H9 (cell line): ENCODE results near the gene GSTM3. TPM values are rescaled to one million over a fixed set of nuclear protein-coding genes. Genes with fewer than 3 reads are reported as not detected.

Source experiments
- DNase-seq: peaks from one replicate; pipeline ENCODE4 v3.0.0-alpha.2; 2017
- H2AFZ ChIP-seq: one replicate; pipeline ENCODE4 v1.6.1; 2013; ENCODE audit warnings: mild to moderate bottlenecking, low read length, control low read depth, moderate library complexity
- H2AK5ac ChIP-seq: 2 replicates; pipeline ENCODE4 v1.6.1; 2013; ENCODE audit warnings: low read length, control low read depth, mixed read lengths; ENCODE audit not compliant: insufficient read length
- H2BK120ac ChIP-seq: one replicate; pipeline ENCODE4 v1.6.1; 2013; ENCODE audit warnings: low read depth, mild to moderate bottlenecking, low read length, control low read depth, inconsistent platforms; ENCODE audit not compliant: poor library complexity, severe bottlenecking
- H2BK12ac ChIP-seq: 2 replicates; pipeline ENCODE4 v1.6.1; 2013; ENCODE audit warnings: low read length, control low read depth, mixed read lengths, low read depth; ENCODE audit not compliant: insufficient read length
- H2BK15ac ChIP-seq: 2 replicates; pipeline ENCODE4 v1.6.1; 2013; ENCODE audit warnings: low read depth, low read length, control low read depth
- H2BK20ac ChIP-seq: one replicate; pipeline ENCODE4 v1.6.1; 2013; ENCODE audit warnings: low read depth, mild to moderate bottlenecking, low read length, control low read depth, inconsistent platforms; ENCODE audit not compliant: poor library complexity, severe bottlenecking
- H2BK5ac ChIP-seq: 2 replicates; pipeline ENCODE4 v1.6.1; 2013; ENCODE audit warnings: low read length, control low read depth, mixed read lengths; ENCODE audit not compliant: insufficient read length
- H3K14ac ChIP-seq: 2 replicates; pipeline ENCODE4 v1.6.1; 2013; ENCODE audit warnings: low read length, control low read depth; ENCODE audit not compliant: insufficient read depth
- H3K18ac ChIP-seq: 2 replicates; pipeline ENCODE4 v1.6.1; 2013; ENCODE audit warnings: low read depth, mild to moderate bottlenecking, mixed read lengths, low read length, control low read depth; ENCODE audit not compliant: insufficient read length
- H3K23ac ChIP-seq: 2 replicates; pipeline ENCODE4 v1.6.1; 2013; ENCODE audit warnings: low read length, control low read depth, mixed read lengths, low read depth; ENCODE audit not compliant: insufficient read length
- H3K23me2 ChIP-seq: 2 replicates; pipeline ENCODE4 v1.6.1; 2013; ENCODE audit warnings: low read depth, mild to moderate bottlenecking, mixed read lengths, low read length, control low read depth; ENCODE audit not compliant: insufficient read length, poor library complexity, severe bottlenecking
- H3K27ac ChIP-seq: 2 replicates; pipeline ENCODE4 v1.5.1; 2013; ENCODE audit warnings: low read length, control low read depth, mixed read lengths, low read depth; ENCODE audit not compliant: insufficient read length
- H3K27me3 ChIP-seq: 2 replicates; pipeline ENCODE4 v1.6.1; 2013; ENCODE audit warnings: low read length, control low read depth, inconsistent platforms; ENCODE audit not compliant: insufficient read depth
- H3K4ac ChIP-seq: 2 replicates; pipeline ENCODE4 v1.6.1; 2013; ENCODE audit warnings: low read depth, mild to moderate bottlenecking, control low read depth, inconsistent platforms, low read length, moderate library complexity
- H3K4me1 ChIP-seq: 2 replicates; pipeline ENCODE4 v1.6.1; 2013; ENCODE audit warnings: low read length, control low read depth, inconsistent platforms; ENCODE audit not compliant: insufficient read depth
- H3K4me2 ChIP-seq: 2 replicates; pipeline ENCODE4 v1.6.1; 2013; ENCODE audit warnings: low read length, control low read depth, mixed read lengths; ENCODE audit not compliant: insufficient read length, insufficient read depth
- H3K56ac ChIP-seq: 2 replicates; pipeline ENCODE4 v1.6.1; 2013; ENCODE audit warnings: low read depth, mild to moderate bottlenecking, mixed read lengths, low read length, control low read depth; ENCODE audit not compliant: insufficient read length
- H3K79me1 ChIP-seq: 2 replicates; pipeline ENCODE4 v1.6.1; 2013; ENCODE audit warnings: low read depth, mild to moderate bottlenecking, moderate library complexity, low read length, control low read depth, inconsistent platforms; ENCODE audit not compliant: insufficient read depth, poor library complexity, severe bottlenecking
- H3K79me2 ChIP-seq: 2 replicates; pipeline ENCODE4 v1.6.1; 2013; ENCODE audit warnings: low read length, control low read depth, inconsistent platforms; ENCODE audit not compliant: insufficient read depth
- H3K9ac ChIP-seq: 2 replicates; pipeline ENCODE4 v1.6.1; 2013; ENCODE audit warnings: low read length, control low read depth, mixed read lengths; ENCODE audit not compliant: insufficient read length; ENCODE audit errors: extremely low read depth
- H3K9me3 ChIP-seq: one replicate; pipeline ENCODE4 v1.6.1; 2013; ENCODE audit warnings: low read depth, low read length, inconsistent platforms; ENCODE audit not compliant: control insufficient read depth
- H3T11ph ChIP-seq: one replicate; pipeline ENCODE4 v1.6.1; 2013; ENCODE audit warnings: mild to moderate bottlenecking, low read length, control low read depth, inconsistent platforms
- H4K20me1 ChIP-seq: one replicate; pipeline ENCODE4 v1.6.1; 2013; ENCODE audit not compliant: control insufficient read depth, insufficient read length, insufficient read depth
- H4K5ac ChIP-seq: 2 replicates; pipeline ENCODE4 v1.6.1; 2013; ENCODE audit warnings: low read depth, mild to moderate bottlenecking, mixed read lengths, low read length, control low read depth; ENCODE audit not compliant: insufficient read length
- H4K8ac ChIP-seq: replicated peaks from 2 replicates; pipeline ENCODE4 v1.6.1; 2013; ENCODE audit warnings: low read length, control low read depth, mixed read lengths, low read depth; ENCODE audit not compliant: insufficient read length
- H4K91ac ChIP-seq: 2 replicates; pipeline ENCODE4 v1.6.1; 2013; ENCODE audit warnings: low read depth, mild to moderate bottlenecking, moderate library complexity, mixed read lengths, low read length, control low read depth; ENCODE audit not compliant: insufficient read length
- H3K27ac Mint-ChIP-seq, 3 experiments: 2 replicates in 2 of 3; 3 replicates in 1 of 3; pipeline ENCODE4 v1.8.0; 2020 to 2021; ENCODE audit warnings: mixed read lengths in 3 of 3, mild to moderate bottlenecking in 1 of 3, moderate library complexity in 1 of 3
- H3K27me3 Mint-ChIP-seq: 2 replicates; pipeline ENCODE4 v1.8.0; 2021; ENCODE audit warnings: low read depth, mild to moderate bottlenecking, moderate library complexity, mixed read lengths
- H3K36me3 Mint-ChIP-seq, 3 experiments: 2 replicates in 2 of 3; 3 replicates in 1 of 3; pipeline ENCODE4 v1.8.0; 2020 to 2021; ENCODE audit warnings: low read depth in 3 of 3, mixed read lengths in 3 of 3; ENCODE audit not compliant: insufficient read depth in 1 of 3
- H3K4me1 Mint-ChIP-seq, 2 experiments: 2 replicates each; pipeline ENCODE4 v1.8.0; 2020; ENCODE audit warnings: mixed read lengths in 2 of 2
- H3K4me3 Mint-ChIP-seq, 2 experiments: 2 replicates in 1 of 2; 3 replicates in 1 of 2; pipeline ENCODE4 v1.8.0; 2020 to 2021; ENCODE audit warnings: mild to moderate bottlenecking in 2 of 2, mixed read lengths in 2 of 2, moderate library complexity in 1 of 2
- H3K9me3 Mint-ChIP-seq, 2 experiments: 2 replicates in 1 of 2; 3 replicates in 1 of 2; pipeline ENCODE4 v1.8.0; 2020; ENCODE audit warnings: mild to moderate bottlenecking in 2 of 2, mixed read lengths in 2 of 2, moderate library complexity in 1 of 2
- WGBS: extraction: QIAGEN DNeasy Blood & Tissue Kit; methylation state at CpG from one replicate; pipeline ENCODE4 v1.1.7; 2013; ENCODE audit warnings: missing lambda C conversion rate, low lambda C conversion rate, mixed read lengths; ENCODE audit not compliant: insufficient read length; ENCODE audit errors: extremely low coverage; 5-methylcytosine and 5-hydroxymethylcytosine counted together
- total RNA-seq: library from RNA; stranded (reverse); gene quantifications from 2 replicates; pipeline ENCODE4 v1.2.1, GENCODE V29; 2021
- TF ChIP-seq, protein P1 (sequence below): fragments of 200-600 bp; sonication (generic); conservative IDR thresholded peaks from 3 replicates; pipeline ENCODE4 v1.8.0; 2021; ENCODE audit warnings: antibody characterized with exemption, mild to moderate bottlenecking

GSTM3 gene
- total RNA-seq, 1 experiment from 2014 or later, result 3.5 TPM

DNA sequence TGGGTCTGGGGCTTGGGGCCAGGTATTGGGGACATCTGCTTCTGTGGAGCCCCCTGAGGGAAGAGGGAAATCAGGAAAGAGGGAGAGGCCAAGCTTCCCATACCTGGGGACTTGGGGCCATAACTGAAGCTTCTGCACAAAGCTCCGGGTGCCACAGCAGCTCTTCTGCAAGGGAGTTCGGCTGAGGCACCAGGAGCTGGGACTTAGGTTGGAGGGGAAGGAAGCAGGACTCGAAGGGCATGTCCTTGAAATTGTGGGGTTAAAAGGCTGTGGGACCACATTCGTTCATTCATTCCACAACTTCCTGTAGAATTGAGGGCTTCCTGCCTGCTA lies 24.6 kb upstream of the GSTM3 start:
- no peak overlapping the region for H4K91ac ChIP-seq
- H3K4ac ChIP-seq, result no peak overlapping the region
- no peak overlapping the region for H3K4me2 ChIP-seq
- Mint-ChIP-seq H3K9me3 (no peaks in the 10 kb centered on the region), H3K36me3 (no peaks in the 10 kb centered on the region), H3K27ac (no peak overlapping the region), H3K4me1 (peaks cover 4 to 5% of the 10 kb centered on the region in 2 experiments; a peak in 2 of 4 replicates), H3K27me3 (peaks cover 4% of the 10 kb centered on the region; the same call in 1 of the 2 replicates), H3K4me3 (no peak overlapping the region)
- no peak overlapping the region for H4K5ac ChIP-seq
- no peak for DNase-seq
- no peak overlapping the region for H3T11ph ChIP-seq
- H2BK5ac ChIP-seq, result no peak overlapping the region
- H4K20me1 ChIP-seq, result no peaks in the 10 kb centered on the region
- no peak overlapping the region for H2BK120ac ChIP-seq
- H3K18ac ChIP-seq, result no peak overlapping the region
- no peaks in the 10 kb centered on the region for H3K79me1 ChIP-seq
- no peak overlapping the region for H2AFZ ChIP-seq
- no peaks in the 10 kb centered on the region for H3K4me1 ChIP-seq
- no peaks in the 10 kb centered on the region for H3K23me2 ChIP-seq
- TF ChIP-seq, protein P1, sequence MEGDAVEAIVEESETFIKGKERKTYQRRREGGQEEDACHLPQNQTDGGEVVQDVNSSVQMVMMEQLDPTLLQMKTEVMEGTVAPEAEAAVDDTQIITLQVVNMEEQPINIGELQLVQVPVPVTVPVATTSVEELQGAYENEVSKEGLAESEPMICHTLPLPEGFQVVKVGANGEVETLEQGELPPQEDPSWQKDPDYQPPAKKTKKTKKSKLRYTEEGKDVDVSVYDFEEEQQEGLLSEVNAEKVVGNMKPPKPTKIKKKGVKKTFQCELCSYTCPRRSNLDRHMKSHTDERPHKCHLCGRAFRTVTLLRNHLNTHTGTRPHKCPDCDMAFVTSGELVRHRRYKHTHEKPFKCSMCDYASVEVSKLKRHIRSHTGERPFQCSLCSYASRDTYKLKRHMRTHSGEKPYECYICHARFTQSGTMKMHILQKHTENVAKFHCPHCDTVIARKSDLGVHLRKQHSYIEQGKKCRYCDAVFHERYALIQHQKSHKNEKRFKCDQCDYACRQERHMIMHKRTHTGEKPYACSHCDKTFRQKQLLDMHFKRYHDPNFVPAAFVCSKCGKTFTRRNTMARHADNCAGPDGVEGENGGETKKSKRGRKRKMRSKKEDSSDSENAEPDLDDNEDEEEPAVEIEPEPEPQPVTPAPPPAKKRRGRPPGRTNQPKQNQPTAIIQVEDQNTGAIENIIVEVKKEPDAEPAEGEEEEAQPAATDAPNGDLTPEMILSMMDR, result no peak
- no peak overlapping the region for H2BK15ac ChIP-seq
- no peak overlapping the region for H2BK12ac ChIP-seq
- no peaks in the 10 kb centered on the region for H3K9me3 ChIP-seq
- H4K8ac ChIP-seq, result no peak overlapping the region
- WGBS, result no CpG with 5 or more reads among the region's 4 CpGs
- H2AK5ac ChIP-seq, result no peak overlapping the region
- H3K27me3 ChIP-seq, result no peaks in the 10 kb centered on the region
- no peak overlapping the region for H3K14ac ChIP-seq
- no peaks in the 10 kb centered on the region for H3K79me2 ChIP-seq
- no peak overlapping the region for H2BK20ac ChIP-seq
- no peak overlapping the region for H3K56ac ChIP-seq
- H3K9ac ChIP-seq, result no peak overlapping the region
- no peak overlapping the region for H3K23ac ChIP-seq
- no peak overlapping the region for H3K27ac ChIP-seq
